Psoas muscle (tissue), 8 donors: Measurements from ENCODE around the gene LSM11. TPM values are rescaled to one million over a fixed set of nuclear protein-coding genes. Genes with fewer than 3 reads are reported as not detected.

Experiments
- ATAC-seq, 4 donors: fragments of 200-7000 bp; cut with Tn5 transposase; one replicate each; pipeline ENCODE4 v1.9.1; 2020; ENCODE audit warnings: moderate library complexity in 3 of 4, mild to moderate bottlenecking in 2 of 4
- DNase-seq, 2 donors: peaks; one replicate each; pipeline ENCODE4 v3.0.0-alpha.2; 2020
- H3K27ac ChIP-seq: fragments of 200-600 bp; one replicate; pipeline ENCODE4 v1.8.0; 2022
- H3K27me3 ChIP-seq, 3 donors: fragments of 200-600 bp in 1 of 3; one replicate each; pipeline versions ENCODE4 v1.6.1 to v1.8.0; 2013 to 2022; ENCODE audit warnings: low read length in 2 of 3, mild to moderate bottlenecking in 2 of 3, moderate library complexity in 1 of 3; ENCODE audit not compliant: insufficient read depth in 3 of 3
- H3K36me3 ChIP-seq, 2 donors: fragments of 200-600 bp in 1 of 2; one replicate each; pipeline versions ENCODE4 v1.6.1 to v1.8.0; 2013 to 2022; ENCODE audit warnings: low read depth in 1 of 2, mild to moderate bottlenecking in 1 of 2, moderate library complexity in 1 of 2; ENCODE audit not compliant: insufficient read depth in 1 of 2
- H3K4me1 ChIP-seq: fragments of 200-600 bp; one replicate; pipeline ENCODE4 v1.8.0; 2022
- H3K4me3 ChIP-seq: fragments of 200-600 bp; one replicate; pipeline ENCODE4 v1.8.0; 2022; ENCODE audit warnings: mild to moderate bottlenecking
- H3K9me3 ChIP-seq: fragments of 200-600 bp; one replicate; pipeline ENCODE4 v1.8.0; 2022
- CTCF ChIP-seq: fragments of 200-600 bp; IDR thresholded peaks from one replicate; pipeline ENCODE4 v1.8.0; 2022; ENCODE audit warnings: antibody characterized with exemption
- WGBS, 3 donors: extraction: QIAGEN DNeasy Blood & Tissue Kit; methylation state at CpG; one replicate each; pipeline versions ENCODE4 v1.1.6 to v1.1.7; 2013; 5-methylcytosine and 5-hydroxymethylcytosine counted together
- intact Hi-C, 2 donors: fragments of 100-400 bp; cut with DNase I; formaldehyde crosslinking; loops; one replicate each; pipeline versions ENCODE4 v1.11.0 to v1.14.2; 2022
- polyA plus RNA-seq, 3 donors: library from polyadenylated mRNA; stranded (reverse); fragments of 200-250 nt; gene quantifications; one replicate each; pipeline ENCODE4 v1.2.3, GENCODE V29; 2013
- total RNA-seq, 4 donors: library from RNA; stranded (reverse); fragmentation: NEBNext Ultra II Directional in 2 of 4; extraction: Animal tissue kit (Norgen Biotek cat#: 25700) in 2 of 4; gene quantifications; one replicate each; pipeline versions ENCODE4 v1.2.1 to v1.2.4, GENCODE V29; 2021 to 2023
- donor health status: healthy with polysubstance abuse.
- donor health status: DM: no; HTN: no; CAD: no; lungs with moderate emphysema.
- donor health status: Bipolar disorder and iron deficiency.
- donor health status: healthy.
- donor health status: DM: yes; HTN: yes; CAD: no.
- donor health status: DM: no; HTN: no; CAD: no.
- donor health status: DM: no; HTN: no; CAD: no.
- donor health status: DM: yes; HTN: yes; CAD: no.

Gene LSM11
- total and polyA plus RNA-seq, 7 donors = 1.0 to 2.2 (median 1.8) TPM

GRCh38 chr5:157750320-157750719 lies 6.8 kb downstream of the LSM11 start:
- WGBS, 3 donors = 89 to 100% (median 100%) methylated on average over 1 of the region's 1 CpG
- H3K36me3 ChIP-seq = peaks cover 3 to 41% of the 10 kb centered on the region in 2 donors
- intact Hi-C loops = no loop called here
- H3K4me3 ChIP-seq = no peak overlapping the region
- ATAC-seq (no peak), DNase-seq (no peak)
- H3K27me3 ChIP-seq = no peaks in the 10 kb centered on the region
- peaks cover 2% of the 10 kb centered on the region for H3K4me1 ChIP-seq
- TF ChIP-seq CTCF = no peak
- no peak overlapping the region for H3K27ac ChIP-seq
- H3K9me3 ChIP-seq = no peaks in the 10 kb centered on the region

- WGBS, 3 donors = 84 to 93% (median 89%) methylated on average over 3 of the region's 3 CpGs
- H3K36me3 ChIP-seq = peaks cover 6 to 58% of the 10 kb centered on the region in 2 donors
- DNase-seq = no peak
Observed at GRCh38 chr5:157756122-157756521, 12.6 kb downstream of the LSM11 start.

GRCh38 chr5:157758706-157759105 lies 15.2 kb downstream of the LSM11 start:
- H3K4me1 ChIP-seq = no peaks in the 10 kb centered on the region
- no peak for TF ChIP-seq CTCF
- DNase-seq = no peak
- H3K27me3 ChIP-seq = no peaks in the 10 kb centered on the region
- H3K4me3 ChIP-seq = no peak overlapping the region
- no peaks in the 10 kb centered on the region for H3K9me3 ChIP-seq
- no peak for ATAC-seq
- intact Hi-C loops = no loop called here
- H3K36me3 ChIP-seq = peaks cover 6 to 34% of the 10 kb centered on the region in 2 donors
- H3K27ac ChIP-seq = no peak overlapping the region
- 71 to 79% (median 76%) methylated on average over 1 of the region's 1 CpG for WGBS, 3 donors

More at GRCh38 chr5:157756122-157756521, 12.6 kb downstream of the LSM11 start:
- Histone ChIP-seq H3K4me3 (no peak overlapping the region), H3K27me3 (no peaks in the 10 kb centered on the region), H3K4me1 (no peaks in the 10 kb centered on the region), H3K9me3 (no peaks in the 10 kb centered on the region), H3K27ac (no peak overlapping the region)
- no peak for TF ChIP-seq CTCF
- ATAC-seq = no peak
- intact Hi-C loops = no loop called here

GRCh38 chr5:157761690-157762621 lies 18.4 kb downstream of the LSM11 start:
- TF ChIP-seq CTCF = peak; percentile 86
- ATAC-seq (peak; percentile 77 to 87 (median 81)), DNase-seq (no peak)
- H3K27me3 ChIP-seq = no peaks in the 10 kb centered on the region
- WGBS, 3 donors = 31 to 37% (median 34%) methylated on average over 10 of the region's 10 CpGs
- H3K36me3 ChIP-seq = peaks cover 3 to 5% of the 10 kb centered on the region in 2 donors
- intact Hi-C loops = loop anchor here in 1 of 2 donors (5.0 to 10.0 kb wide), 2 partner anchors 185 to 1373 kb away; no protein-coding TSS in a partner anchor
- H3K9me3 ChIP-seq = no peaks in the 10 kb centered on the region
- H3K27ac ChIP-seq = no peak overlapping the region
- H3K4me1 ChIP-seq = no peaks in the 10 kb centered on the region
- no peak overlapping the region for H3K4me3 ChIP-seq
